Thyroid gland (tissue), 4 donors: ENCODE data around the gene CUL2.

Experiments used
- CTCF ChIP-seq, 6 experiments: fragments of 200-600 bp in 3 of 6; fragments of 450-650 bp in 3 of 6; sonication (generic) in 3 of 6; IDR thresholded peaks; one replicate each; pipeline ENCODE4 v1.5.1; 2016 to 2019; ENCODE audit warnings: antibody characterized with exemption in 6 of 6, mild to moderate bottlenecking in 2 of 6, inconsistent platforms in 1 of 6, moderate library complexity in 1 of 6
- POLR2A ChIP-seq, 2 donors: fragments of 450-650 bp; IDR thresholded peaks; one replicate each; pipeline ENCODE4 v1.6.1; 2017; ENCODE audit warnings: antibody characterized with exemption in 2 of 2, mild to moderate bottlenecking in 2 of 2, moderate library complexity in 1 of 2

DNA sequence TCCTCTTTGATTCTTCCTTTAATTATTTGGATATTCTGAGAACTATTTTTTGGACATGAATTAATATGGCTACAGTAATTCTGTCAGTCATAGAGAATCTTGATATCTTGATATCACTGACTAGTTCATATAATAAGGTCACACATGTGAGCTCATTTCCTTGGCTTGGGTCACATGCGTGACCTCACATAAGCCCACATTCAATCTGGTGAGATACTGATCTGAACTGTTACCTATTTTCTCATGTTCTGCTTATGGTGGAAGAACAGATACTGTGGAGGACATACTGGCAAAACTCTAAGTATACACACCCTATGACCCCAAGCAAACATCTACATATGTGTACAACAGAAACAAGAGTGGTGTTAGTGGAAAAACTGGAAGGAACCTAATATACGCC lies 44.1 kb downstream of the CUL2 start:
- no peak for TF ChIP-seq POLR2A (IDR thresholded peaks at IDR 0.05)
- no peak for TF ChIP-seq CTCF (IDR thresholded peaks at IDR 0.05)
